ENCODE measurements around the gene AKAP9.
"Not testable (repeated sequence)": the region's sequence is repeated elsewhere in the genome, so short reads cannot be mapped to it uniquely, and the experiment has no call there.

AKAP9 gene

DNA sequence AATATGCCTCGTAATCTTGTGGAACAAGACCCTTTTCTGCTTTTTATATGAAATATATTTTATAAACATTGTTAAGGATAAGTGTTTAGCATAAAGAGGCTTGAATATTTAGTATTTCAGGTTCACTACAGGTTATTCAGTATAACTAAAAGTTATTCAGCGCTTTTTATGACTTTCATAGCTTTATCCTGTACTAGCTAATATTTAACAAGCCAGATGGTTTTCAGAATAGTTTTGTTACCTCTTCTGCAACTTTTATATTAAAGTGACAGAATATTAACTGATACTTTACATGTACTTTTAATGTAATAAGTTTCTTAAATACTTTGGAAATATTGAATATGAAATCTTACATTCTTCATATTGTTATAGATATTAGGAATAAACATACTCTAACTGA is 118.2 kb downstream of the AKAP9 start:
- DNase-seq (ENCODE audit: low read depth, low spot score) = no peak

GRCh38 chr7:92061154-92061553 is 120.5 kb downstream of the AKAP9 start:
- DNase-seq (ENCODE audit: low read depth, low spot score) = peak; percentile 53

GRCh38 chr7:92064438-92065029 is 123.9 kb downstream of the AKAP9 start:
- no peak for DNase-seq (ENCODE audit: low read depth, low spot score)

DNA sequence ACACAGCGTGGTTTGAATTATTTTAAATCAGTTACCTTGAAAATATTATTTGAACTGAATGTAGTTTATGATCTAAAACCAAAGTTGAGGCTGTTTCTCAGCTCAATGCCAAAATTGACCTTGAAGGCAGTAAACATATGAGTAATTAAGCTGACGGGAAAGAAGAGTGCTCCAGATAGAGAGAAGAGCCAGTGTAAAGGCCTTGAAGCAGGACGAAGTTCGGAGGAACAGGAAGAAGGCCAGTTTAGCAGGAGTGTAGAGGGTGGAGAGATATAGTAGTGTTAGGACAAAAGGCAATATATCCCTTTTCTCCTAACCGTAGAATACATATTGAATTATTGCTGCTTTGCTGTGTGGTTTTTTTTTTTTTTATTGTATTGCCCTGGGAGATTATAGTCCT is 130.4 kb downstream of the AKAP9 start:
- no peak for DNase-seq (ENCODE audit: low read depth, low spot score)

- DNase-seq (ENCODE audit: low read depth, low spot score) = no peak
Measured at GRCh38 chr7:92072121-92072520, 131.5 kb downstream of the AKAP9 start.

DNA sequence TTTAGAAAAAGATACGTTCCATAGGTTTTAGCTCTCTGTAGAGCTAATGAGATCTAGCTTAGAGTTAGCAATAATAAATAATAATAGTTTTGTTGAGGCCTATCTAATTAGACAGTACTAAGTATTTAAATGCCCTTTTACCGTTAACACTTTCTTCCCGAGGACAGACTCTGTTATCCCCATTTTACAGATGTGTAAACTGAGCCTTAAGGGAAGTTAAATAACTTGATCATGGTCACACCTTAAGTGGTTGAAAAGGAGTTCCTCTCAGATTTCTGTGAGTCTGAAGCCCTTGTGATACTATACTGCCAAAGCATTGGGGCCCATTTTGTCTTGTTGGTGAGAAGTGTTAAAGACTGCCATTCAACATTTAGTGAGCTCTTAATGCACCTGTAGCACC is 132.0 kb downstream of the AKAP9 start:
- DNase-seq (ENCODE audit: low read depth, low spot score) = no peak

GRCh38 chr7:92075455-92076158 is 134.9 kb downstream of the AKAP9 start:
- DNase-seq (ENCODE audit: low read depth, low spot score) = no peak

DNA sequence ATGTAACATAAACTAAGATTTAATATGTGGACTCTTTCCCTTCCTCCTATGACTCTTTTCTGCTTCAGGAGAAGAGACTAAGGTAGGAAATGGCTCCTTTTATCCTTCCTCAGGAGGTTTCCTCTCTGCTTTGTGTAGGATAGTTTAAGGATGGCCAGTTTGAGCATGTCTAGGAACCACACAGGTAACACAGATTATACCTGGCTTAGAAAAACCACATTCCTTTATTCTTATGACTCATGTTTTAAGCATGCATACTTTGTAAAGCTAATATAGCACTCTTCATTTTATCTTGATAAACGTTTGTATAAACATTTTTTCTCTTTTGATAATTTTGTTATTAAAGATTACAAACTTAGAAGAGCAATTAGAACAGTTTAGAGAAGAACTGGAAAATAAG is 135.8 kb downstream of the AKAP9 start:
- DNase-seq (ENCODE audit: low read depth, low spot score) = peak; percentile 7

- not testable (repeated sequence) for DNase-seq (ENCODE audit: low read depth, low spot score)
Measured at GRCh38 chr7:92083922-92084321, 143.3 kb downstream of the AKAP9 start.

DNA sequence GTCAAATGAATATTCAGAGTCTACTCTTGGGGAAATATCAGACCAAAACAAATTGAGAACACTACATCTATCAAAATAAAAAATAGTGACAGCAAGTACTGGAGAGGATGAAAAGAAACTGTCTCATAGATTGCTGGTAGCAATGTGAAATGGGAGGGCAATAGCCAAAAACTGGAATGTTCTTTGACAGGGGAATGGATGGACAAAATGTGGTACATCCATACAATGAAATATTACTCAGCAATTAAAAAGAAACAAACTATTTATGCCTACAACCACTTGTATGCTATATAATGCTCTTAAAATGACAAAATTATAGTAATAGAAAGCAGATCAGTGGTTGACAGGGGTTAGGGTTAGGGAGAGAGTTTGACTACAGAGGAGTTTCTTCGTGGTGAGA is 147.6 kb downstream of the AKAP9 start:
- no peak for DNase-seq (ENCODE audit: low read depth, low spot score)

DNA sequence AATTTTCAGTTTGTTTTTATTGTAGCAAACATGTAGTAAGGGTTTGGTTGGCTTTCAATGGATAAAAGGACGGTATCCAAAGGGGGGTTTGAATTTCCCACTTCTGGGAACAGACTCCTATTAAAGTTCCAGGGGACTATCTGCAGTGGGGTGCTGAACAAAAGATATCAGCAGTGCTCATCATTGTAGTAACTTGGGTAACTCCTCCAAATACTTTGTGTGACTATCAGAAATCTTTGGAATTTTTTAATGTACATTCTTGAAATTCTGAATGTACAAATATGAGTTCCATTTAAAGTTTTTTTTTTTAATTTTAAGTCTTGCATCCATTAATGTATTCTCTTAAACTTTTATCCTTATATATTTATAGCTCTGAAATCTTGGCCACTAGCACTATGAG is 151.5 kb downstream of the AKAP9 start:
- no peak for DNase-seq (ENCODE audit: low read depth, low spot score)

DNA sequence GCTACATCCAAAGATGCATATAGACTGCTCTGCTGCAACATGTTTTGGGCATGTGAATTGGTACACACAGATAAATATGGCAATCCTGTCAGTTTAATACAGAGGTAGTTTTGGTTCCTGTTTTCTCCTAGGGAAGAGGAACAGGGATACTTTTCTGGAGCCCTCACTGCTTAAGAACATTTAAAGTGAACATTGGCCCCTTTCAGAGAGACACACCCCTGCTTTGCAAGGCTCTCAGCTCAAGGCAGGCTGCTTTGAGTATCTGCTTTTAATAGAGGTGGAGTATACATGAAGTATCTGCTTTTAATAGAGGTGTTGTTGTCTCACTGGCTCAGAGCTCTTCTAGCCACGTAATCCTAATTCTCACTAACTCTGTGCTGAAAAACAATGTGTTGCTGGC is 154.7 kb downstream of the AKAP9 start:
- DNase-seq (ENCODE audit: low read depth, low spot score) = no peak

DNA sequence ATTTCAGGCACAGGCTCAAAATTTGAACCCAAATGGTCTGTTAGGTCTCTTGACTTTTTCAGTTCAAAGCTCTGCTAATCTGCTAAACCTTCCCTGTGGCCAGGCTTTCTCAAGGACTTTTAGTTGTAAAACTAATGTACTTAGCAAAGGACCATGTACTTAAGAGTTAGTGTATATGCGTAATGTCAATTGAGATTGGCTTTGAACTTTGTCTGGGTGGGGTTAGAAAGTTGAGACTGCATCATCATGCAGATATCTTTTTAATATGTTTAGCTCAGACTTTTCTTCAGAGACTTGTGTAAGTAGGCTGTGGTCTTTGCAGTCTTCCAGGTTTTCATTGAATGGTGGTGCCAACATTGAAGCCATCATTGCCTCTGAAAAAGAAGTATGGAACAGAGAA is 159.9 kb downstream of the AKAP9 start:
- no peak for DNase-seq (ENCODE audit: low read depth, low spot score)

DNA sequence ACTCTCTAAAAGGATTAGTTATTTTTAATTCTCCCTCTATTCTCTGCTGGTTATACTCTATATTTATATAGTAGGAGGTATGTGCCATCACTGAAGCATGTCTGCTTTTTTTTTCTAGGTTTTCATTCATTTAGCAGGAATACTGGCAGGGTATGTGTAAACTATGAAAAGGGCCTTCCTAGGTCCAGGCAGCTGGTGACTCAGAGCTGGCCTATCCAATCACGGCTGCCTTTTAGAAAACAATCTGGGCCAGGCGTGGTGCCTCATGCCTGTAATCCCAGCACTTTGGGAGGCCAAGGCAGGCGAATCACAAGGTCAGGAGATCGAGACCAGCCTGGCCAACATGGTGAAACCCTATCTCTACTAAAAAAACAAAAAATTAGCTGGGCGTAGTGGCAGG is 162.2 kb downstream of the AKAP9 start:
- peak; percentile 18 for DNase-seq (ENCODE audit: low read depth, low spot score)

- DNase-seq (ENCODE audit: low read depth, low spot score) = no peak
Measured at GRCh38 chr7:92108821-92109220, 168.2 kb downstream of the AKAP9 start.

DNA sequence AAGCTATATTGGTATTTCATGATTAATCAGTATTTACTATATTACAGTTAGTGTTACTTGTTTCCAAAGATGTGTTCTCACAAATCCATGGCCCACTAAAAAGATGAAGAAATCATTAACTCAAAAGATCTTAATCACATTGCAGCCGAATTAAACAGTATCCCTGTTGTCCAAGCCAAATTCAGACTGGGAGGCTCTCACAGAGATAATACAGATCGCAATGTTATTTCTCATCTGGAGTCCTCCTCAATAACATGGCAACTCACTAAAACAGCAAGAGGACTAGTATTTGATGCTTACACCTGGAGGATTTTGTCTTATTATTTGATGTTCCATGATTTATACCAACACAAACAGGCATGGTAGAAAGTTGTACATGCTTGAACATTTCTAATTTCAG is 170.2 kb downstream of the AKAP9 start:
- no peak for DNase-seq (ENCODE audit: low read depth, low spot score)

- no peak for DNase-seq (ENCODE audit: low read depth, low spot score)
Measured at GRCh38 chr7:92115821-92116220, 175.2 kb downstream of the AKAP9 start.

GRCh38 chr7:92116949-92117348 is 176.3 kb downstream of the AKAP9 start:
- DNase-seq (ENCODE audit: low read depth, low spot score) = no peak

GRCh38 chr7:92119213-92119759 is 178.6 kb downstream of the AKAP9 start:
- peak; percentile 5 for DNase-seq (ENCODE audit: low read depth, low spot score)

DNA sequence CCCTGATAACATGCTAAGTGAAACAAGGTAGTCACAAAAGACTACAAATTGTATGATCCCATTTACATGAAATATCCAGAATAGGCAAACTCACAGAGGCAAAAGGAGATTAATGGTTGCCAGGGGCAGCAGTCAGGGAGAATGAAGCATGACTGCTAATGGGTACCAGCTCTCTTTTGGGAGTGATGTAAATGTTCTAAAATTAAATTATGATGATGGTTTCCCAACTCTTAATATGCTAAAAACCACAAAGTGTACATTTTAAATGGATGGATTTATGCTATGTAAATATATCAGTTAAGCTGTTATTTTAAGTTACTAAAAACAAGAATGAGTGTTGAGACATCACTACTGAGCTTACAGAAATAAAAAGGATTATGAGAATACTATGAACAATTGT is 181.0 kb downstream of the AKAP9 start:
- no peak for DNase-seq (ENCODE audit: low read depth, low spot score)

DNA sequence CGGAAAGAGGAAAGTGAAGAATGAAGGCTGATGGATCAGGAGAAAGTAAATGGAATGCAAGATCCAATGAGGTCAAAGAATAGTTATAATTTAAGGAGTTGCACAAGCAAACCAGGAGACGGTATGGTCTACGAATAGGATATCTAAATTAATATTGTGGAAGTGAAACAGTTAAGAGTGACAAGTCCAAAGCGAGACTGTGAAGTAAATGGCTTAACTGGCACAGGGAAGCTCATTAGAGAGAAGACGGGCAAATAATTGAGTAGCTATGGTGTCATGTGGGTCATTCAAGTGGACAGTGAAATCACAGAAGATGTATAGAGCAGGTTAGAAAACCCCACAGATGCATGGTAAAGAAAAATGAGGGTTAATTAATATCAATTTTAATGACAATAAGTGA is 190.4 kb downstream of the AKAP9 start:
- no peak for DNase-seq (ENCODE audit: low read depth, low spot score)

DNA sequence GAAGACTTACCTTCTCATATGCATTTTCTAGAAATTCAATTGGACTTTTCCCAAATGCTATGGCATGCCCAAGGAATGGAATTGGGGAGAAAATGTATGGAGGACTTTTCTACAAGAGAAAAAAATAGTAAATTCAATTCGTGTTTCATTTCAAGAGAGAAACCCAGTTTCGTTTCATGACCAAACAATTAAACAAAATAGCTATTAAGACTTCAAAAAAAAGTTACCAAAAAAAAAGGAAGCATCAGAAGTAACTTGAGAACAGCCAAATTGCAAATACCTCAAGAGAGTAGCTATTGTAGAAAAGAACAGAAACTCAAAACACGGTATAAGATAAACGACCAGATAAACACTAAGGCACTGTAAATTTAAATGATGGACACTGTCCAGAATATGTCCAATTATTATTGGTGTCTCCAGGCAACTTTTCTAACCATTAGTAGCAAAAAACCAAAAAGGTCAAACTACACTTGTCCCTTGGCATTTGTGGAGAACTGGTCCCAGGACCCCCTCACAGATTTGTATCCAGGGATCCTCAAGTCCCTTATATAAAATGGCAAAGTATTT is 191.2 kb downstream of the AKAP9 start:
- no peak for DNase-seq (ENCODE audit: low read depth, low spot score)

DNA sequence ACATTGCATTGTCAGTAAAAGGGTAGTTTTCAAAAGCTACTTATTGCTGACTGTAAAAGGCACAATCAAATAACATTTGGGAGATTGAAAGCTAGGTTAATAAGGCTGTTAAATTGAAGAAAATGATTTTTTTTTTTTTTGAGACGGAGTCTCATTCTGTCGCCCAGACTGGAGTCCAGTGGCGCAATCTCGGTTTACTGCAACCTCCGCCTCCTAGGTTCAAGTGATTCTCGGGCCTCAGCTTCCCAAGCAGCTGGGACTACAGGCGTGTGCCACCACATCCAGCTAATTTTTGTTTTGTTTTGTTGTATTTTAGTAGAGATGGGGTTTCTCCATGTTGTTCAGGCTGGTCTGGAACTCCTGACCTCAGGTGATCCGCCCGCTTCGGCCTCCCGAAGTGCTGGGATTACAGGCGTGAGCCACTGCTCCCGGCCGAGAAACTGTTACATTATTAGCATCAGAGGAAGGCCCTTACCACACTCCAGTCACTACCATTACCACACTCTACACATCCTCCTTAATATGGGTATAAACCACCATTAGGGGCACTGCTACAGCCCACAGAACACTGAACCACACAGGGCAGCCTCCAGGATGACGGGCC is 192.6 kb downstream of the AKAP9 start:
- peak; percentile 6 for DNase-seq (ENCODE audit: low read depth, low spot score)

Data from astrocyte of the hippocampus (primary cell).